ENCODE measurements around the gene C4orf50.

DNA sequence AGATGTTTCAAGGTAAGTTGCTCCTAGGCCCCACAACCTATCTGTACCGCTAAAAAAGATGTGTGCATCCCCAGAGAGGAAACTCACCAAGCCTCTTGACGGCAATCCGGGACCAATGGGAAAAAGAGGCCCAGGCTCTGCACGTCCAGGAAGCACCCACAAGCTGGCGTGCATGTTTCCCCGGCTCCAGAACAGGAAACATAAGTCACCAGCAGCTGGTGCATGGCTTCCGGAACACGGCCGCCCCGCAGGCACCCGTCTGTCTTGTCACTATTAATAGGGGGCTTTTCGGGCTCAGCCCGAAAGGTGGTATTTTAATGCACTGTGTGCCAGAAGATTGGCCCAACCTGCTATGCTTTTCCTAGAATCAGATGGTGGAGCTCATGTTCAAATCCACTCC lies 147.5 kb downstream of the C4orf50 start:
- TF ChIP-seq, protein P1, sequence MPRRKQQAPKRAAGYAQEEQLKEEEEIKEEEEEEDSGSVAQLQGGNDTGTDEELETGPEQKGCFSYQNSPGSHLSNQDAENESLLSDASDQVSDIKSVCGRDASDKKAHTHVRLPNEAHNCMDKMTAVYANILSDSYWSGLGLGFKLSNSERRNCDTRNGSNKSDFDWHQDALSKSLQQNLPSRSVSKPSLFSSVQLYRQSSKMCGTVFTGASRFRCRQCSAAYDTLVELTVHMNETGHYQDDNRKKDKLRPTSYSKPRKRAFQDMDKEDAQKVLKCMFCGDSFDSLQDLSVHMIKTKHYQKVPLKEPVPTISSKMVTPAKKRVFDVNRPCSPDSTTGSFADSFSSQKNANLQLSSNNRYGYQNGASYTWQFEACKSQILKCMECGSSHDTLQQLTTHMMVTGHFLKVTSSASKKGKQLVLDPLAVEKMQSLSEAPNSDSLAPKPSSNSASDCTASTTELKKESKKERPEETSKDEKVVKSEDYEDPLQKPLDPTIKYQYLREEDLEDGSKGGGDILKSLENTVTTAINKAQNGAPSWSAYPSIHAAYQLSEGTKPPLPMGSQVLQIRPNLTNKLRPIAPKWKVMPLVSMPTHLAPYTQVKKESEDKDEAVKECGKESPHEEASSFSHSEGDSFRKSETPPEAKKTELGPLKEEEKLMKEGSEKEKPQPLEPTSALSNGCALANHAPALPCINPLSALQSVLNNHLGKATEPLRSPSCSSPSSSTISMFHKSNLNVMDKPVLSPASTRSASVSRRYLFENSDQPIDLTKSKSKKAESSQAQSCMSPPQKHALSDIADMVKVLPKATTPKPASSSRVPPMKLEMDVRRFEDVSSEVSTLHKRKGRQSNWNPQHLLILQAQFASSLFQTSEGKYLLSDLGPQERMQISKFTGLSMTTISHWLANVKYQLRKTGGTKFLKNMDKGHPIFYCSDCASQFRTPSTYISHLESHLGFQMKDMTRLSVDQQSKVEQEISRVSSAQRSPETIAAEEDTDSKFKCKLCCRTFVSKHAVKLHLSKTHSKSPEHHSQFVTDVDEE (CRISPR knock-in tag; IDR thresholded peaks at IDR 0.05): no peak
- TF ChIP-seq, protein P2, sequence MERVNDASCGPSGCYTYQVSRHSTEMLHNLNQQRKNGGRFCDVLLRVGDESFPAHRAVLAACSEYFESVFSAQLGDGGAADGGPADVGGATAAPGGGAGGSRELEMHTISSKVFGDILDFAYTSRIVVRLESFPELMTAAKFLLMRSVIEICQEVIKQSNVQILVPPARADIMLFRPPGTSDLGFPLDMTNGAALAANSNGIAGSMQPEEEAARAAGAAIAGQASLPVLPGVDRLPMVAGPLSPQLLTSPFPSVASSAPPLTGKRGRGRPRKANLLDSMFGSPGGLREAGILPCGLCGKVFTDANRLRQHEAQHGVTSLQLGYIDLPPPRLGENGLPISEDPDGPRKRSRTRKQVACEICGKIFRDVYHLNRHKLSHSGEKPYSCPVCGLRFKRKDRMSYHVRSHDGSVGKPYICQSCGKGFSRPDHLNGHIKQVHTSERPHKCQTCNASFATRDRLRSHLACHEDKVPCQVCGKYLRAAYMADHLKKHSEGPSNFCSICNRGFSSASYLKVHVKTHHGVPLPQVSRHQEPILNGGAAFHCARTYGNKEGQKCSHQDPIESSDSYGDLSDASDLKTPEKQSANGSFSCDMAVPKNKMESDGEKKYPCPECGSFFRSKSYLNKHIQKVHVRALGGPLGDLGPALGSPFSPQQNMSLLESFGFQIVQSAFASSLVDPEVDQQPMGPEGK (CRISPR knock-in tag; IDR thresholded peaks at IDR 0.05; ENCODE audit: borderline replicate concordance): no peak

Measured in SK-N-SH treated with all-trans-retinoic acid at 6 μM for 48 hours (cell line).